HCT116 (cell line): ENCODE measurements around the gene SLC10A7. TPM values are rescaled to one million over a fixed set of nuclear protein-coding genes. Genes with fewer than 3 reads are reported as not detected.

Experiments
- ATAC-seq: fragments of 200-7000 bp; cut with Tn5 transposase; 2 replicates; pipeline ENCODE4 v1.9.1; 2020; ENCODE audit warnings: mild to moderate bottlenecking, moderate library complexity
- BruUV-seq: library from RNA; stranded (reverse); fragments of 400-500 nt; replicated peaks from 2 replicates; lab custom pipeline; 2021; lab: Mats Ljungman, UMichigan
- CTCF ChIA-PET: fragments of 300-600 bp; sonication (Branson Sonifier 250); formaldehyde crosslinking; loops from one replicate; lab custom pipeline; 2021; ENCODE audit warnings: antibody characterized with exemption; lab: Charles Lee
- POLR2A ChIA-PET: fragments of 300-600, 350-600 bp; sonication (Branson Sonifier 250); formaldehyde crosslinking; loops from one replicate; lab custom pipeline; 2021; ENCODE audit warnings: antibody characterized with exemption; lab: Charles Lee
- RAD21 ChIA-PET, 2 experiments: fragments of 300-600 bp; sonication (Branson Sonifier 250); formaldehyde crosslinking; loops; one replicate each; lab custom pipeline; 2023; ENCODE audit warnings: low total read pairs in 2 of 2; ENCODE audit not compliant: uncharacterized antibody in 2 of 2, unreplicated experiment in 2 of 2, low non-redundant PET in 1 of 2; lab: Charles Lee
- DNase-seq: peaks from one replicate; pipeline ENCODE4 v3.0.0-alpha.2; 2010; ENCODE audit warnings: low read depth, low spot score
- H2AFZ ChIP-seq: fragments of 200-600 bp; shearing (Covaris generic), sonication (generic); 2 replicates; pipeline ENCODE4 v1.6.1; 2017; ENCODE audit warnings: low read depth, mixed run types, mixed read lengths, antibody characterized with exemption, low read length; ENCODE audit not compliant: poor library complexity, severe bottlenecking
- H3K27ac ChIP-seq: 2 replicates; pipeline ENCODE4 v1.5.1; 2012; ENCODE audit warnings: low read depth, low read length
- H3K27me3 ChIP-seq: fragments of 200-600 bp; sonication (generic); 2 replicates; pipeline ENCODE4 v1.6.1; 2016; ENCODE audit warnings: mixed run types, low read length, mixed read lengths; ENCODE audit not compliant: insufficient read depth
- H3K36me3 ChIP-seq, 2 experiments: fragments of 200-500 bp in 1 of 2; fragments of 200-600 bp in 1 of 2; sonication (Bioruptor generic) in 1 of 2; sonication (generic) in 1 of 2; 2 replicates each; pipeline versions ENCODE4 v1.5.1 to v1.6.1; 2014 to 2016; ENCODE audit warnings: low read length in 2 of 2, inconsistent platforms in 1 of 2, mixed read lengths in 1 of 2, mixed run types in 1 of 2; ENCODE audit not compliant: insufficient read depth in 2 of 2, control insufficient read depth in 1 of 2
- H3K4me1 ChIP-seq, 2 experiments: fragments of 200-600 bp in 1 of 2; sonication (generic) in 1 of 2; 2 replicates each; pipeline versions ENCODE4 v1.5.1 to v1.6.1; 2012 to 2017; ENCODE audit warnings: low read length in 2 of 2, inconsistent platforms in 1 of 2, mild to moderate bottlenecking in 1 of 2, mixed read lengths in 1 of 2, mixed run types in 1 of 2, moderate library complexity in 1 of 2; ENCODE audit not compliant: insufficient read depth in 2 of 2, control insufficient read depth in 1 of 2
- H3K4me2 ChIP-seq: fragments of 200-600 bp; sonication (generic); 2 replicates; pipeline ENCODE4 v1.6.1; 2017; ENCODE audit warnings: mixed run types, low read length, mixed read lengths
- H3K4me3 ChIP-seq, 2 experiments: fragments of 200-600 bp in 1 of 2; sonication (generic) in 1 of 2; replicated peaks in 1 of 2; 2 replicates each; pipeline ENCODE4 v1.5.1; 2011 to 2016; ENCODE audit warnings: low read length in 2 of 2, control low read depth in 1 of 2, low read depth in 1 of 2, mild to moderate bottlenecking in 1 of 2, mixed read lengths in 1 of 2, mixed run types in 1 of 2
- H3K79me2 ChIP-seq: fragments of 200-600 bp; sonication (generic); 2 replicates; pipeline ENCODE4 v1.6.1; 2017; ENCODE audit warnings: mild to moderate bottlenecking, mixed run types, low read length, moderate library complexity, mixed read lengths; ENCODE audit not compliant: insufficient read depth
- H3K9ac ChIP-seq: fragments of 200-600 bp; sonication (generic); 2 replicates; pipeline ENCODE4 v1.6.1; 2016; ENCODE audit warnings: low read length, mixed read lengths
- H3K9me2 ChIP-seq: fragments of 200-600 bp; sonication (generic), shearing (Covaris generic); 2 replicates; pipeline ENCODE4 v1.6.1; 2017; ENCODE audit warnings: mixed run types, mild to moderate bottlenecking, moderate library complexity; ENCODE audit not compliant: insufficient read depth
- H3K9me3 ChIP-seq, 2 experiments: fragments of 200-500 bp in 1 of 2; fragments of 200-600 bp in 1 of 2; sonication (Bioruptor generic) in 1 of 2; sonication (generic) in 1 of 2; 2 replicates each; pipeline ENCODE4 v1.6.1; 2014 to 2017; ENCODE audit warnings: low read length in 2 of 2, mixed read lengths in 2 of 2, inconsistent platforms in 1 of 2, low read depth in 1 of 2, mild to moderate bottlenecking in 1 of 2, mixed run types in 1 of 2, moderate library complexity in 1 of 2; ENCODE audit not compliant: control insufficient read depth in 1 of 2, insufficient read depth in 1 of 2
- H4K20me1 ChIP-seq: fragments of 200-600 bp; sonication (generic), shearing (Covaris generic); 2 replicates; pipeline ENCODE4 v1.6.1; 2017; ENCODE audit warnings: mixed run types, mild to moderate bottlenecking, moderate library complexity; ENCODE audit not compliant: insufficient read depth
- CEBPB ChIP-seq: IDR thresholded peaks from 2 replicates; pipeline ENCODE4 v1.6.1; 2012; ENCODE audit warnings: low read depth
- EGR1 ChIP-seq: IDR thresholded peaks from 2 replicates; pipeline ENCODE4 v1.6.1; 2012; ENCODE audit warnings: low read depth
- EZH2 ChIP-seq: fragments of 200-600 bp; sonication (generic); IDR thresholded peaks from 2 replicates; pipeline ENCODE4 v1.6.1; 2017; ENCODE audit warnings: antibody characterized with exemption, mixed run types
- JUND ChIP-seq: IDR thresholded peaks from 2 replicates; pipeline ENCODE4 v1.6.1; 2012
- POLR2A ChIP-seq: IDR thresholded peaks from 2 replicates; pipeline ENCODE4 v1.7.0; 2011; ENCODE audit warnings: borderline replicate concordance; ENCODE audit not compliant: insufficient read depth, insufficient read length; ENCODE audit errors: extremely low read depth
- RAD21 ChIP-seq: IDR thresholded peaks from 2 replicates; pipeline ENCODE4 v1.6.1; 2012; ENCODE audit warnings: low read depth, mild to moderate bottlenecking
- SRF ChIP-seq: IDR thresholded peaks from 2 replicates; pipeline ENCODE4 v1.6.1; 2012; ENCODE audit warnings: low read depth
- YY1 ChIP-seq: IDR thresholded peaks from 2 replicates; pipeline ENCODE4 v1.6.1; 2011; ENCODE audit warnings: low read length, low read depth, moderate library complexity, mild to moderate bottlenecking; ENCODE audit not compliant: insufficient replicate concordance; ENCODE audit errors: extremely low read depth
- intact Hi-C: fragments of 100-400 bp; cut with micrococcal nuclease; formaldehyde crosslinking; loops from 2 replicates; pipeline ENCODE4 v1.10.0; 2022
- total RNA-seq: library from RNA; stranded (reverse); gene quantifications from one replicate; pipeline ENCODE4 v1.2.1, GENCODE V29; 2021; ENCODE audit not compliant: unreplicated experiment
- TF ChIP-seq, protein P1 (sequence below), 3 experiments: fragments of 200-600 bp in 1 of 3; sonication (generic) in 1 of 3; IDR thresholded peaks in 2 of 3; conservative IDR thresholded peaks in 1 of 3; 2 replicates each; pipeline ENCODE4 v1.5.1; 2012 to 2017; ENCODE audit warnings: low read depth in 2 of 3, low read length in 2 of 3, antibody characterized with exemption in 1 of 3, borderline replicate concordance in 1 of 3, control low read depth in 1 of 3, mild to moderate bottlenecking in 1 of 3, mixed read lengths in 1 of 3, mixed run types in 1 of 3, moderate library complexity in 1 of 3; ENCODE audit not compliant: insufficient read depth in 1 of 3
- TF ChIP-seq, protein P2 (sequence below): IDR thresholded peaks from 2 replicates; pipeline ENCODE4 v1.6.1; 2011; ENCODE audit warnings: mild to moderate bottlenecking, low read length, moderate library complexity; ENCODE audit not compliant: insufficient replicate concordance; ENCODE audit errors: extremely low read depth

Gene SLC10A7
- total RNA-seq, 1 experiment from 2014 or later, result 5.5 TPM

DNA sequence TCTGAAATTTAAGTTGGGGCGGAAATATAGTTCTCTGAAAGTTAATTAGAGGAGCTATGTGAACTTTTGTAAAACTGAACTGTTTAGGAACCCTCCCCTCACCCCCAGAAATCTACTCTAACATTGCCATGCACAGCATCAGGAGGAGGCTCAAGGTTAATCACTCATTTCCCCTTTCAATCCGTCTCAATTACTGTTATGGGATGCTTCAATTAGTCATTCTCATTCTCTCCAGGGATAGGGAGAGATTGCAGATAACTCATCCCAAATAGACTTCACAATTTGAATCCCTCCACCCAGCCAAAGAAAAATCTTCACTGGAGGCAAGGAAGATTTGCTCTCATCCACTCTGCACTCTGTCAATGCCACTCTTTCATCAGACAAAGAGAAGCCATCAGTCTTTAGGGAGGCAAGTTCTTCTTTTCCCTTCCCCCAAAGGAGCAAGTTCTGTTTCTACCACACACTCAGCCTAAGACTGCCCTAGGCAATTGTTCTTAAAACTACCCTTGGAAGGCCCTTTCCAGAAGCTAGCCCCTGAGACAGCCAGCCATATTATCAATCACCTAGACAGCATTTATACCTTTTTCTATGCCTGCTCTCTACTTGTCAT, 140.4 kb downstream of the SLC10A7 start:
- Histone ChIP-seq H3K9me2 (no peaks in the 10 kb centered on the region), H3K36me3 (no peaks in the 10 kb centered on the region), H3K9me3 (no peaks in the 10 kb centered on the region), H3K4me2 (no peak overlapping the region), H3K9ac (no peak overlapping the region), H2AFZ (no peak overlapping the region), H3K4me3 (no peak overlapping the region), H3K4me1 (no peaks in the 10 kb centered on the region), H3K79me2 (no peaks in the 10 kb centered on the region), H3K27ac (no peak overlapping the region), H4K20me1 (no peaks in the 10 kb centered on the region), H3K27me3 (no peaks in the 10 kb centered on the region)
- ATAC-seq, result no peak
- no peak for TF ChIP-seq EZH2
- TF ChIP-seq, protein P1, sequence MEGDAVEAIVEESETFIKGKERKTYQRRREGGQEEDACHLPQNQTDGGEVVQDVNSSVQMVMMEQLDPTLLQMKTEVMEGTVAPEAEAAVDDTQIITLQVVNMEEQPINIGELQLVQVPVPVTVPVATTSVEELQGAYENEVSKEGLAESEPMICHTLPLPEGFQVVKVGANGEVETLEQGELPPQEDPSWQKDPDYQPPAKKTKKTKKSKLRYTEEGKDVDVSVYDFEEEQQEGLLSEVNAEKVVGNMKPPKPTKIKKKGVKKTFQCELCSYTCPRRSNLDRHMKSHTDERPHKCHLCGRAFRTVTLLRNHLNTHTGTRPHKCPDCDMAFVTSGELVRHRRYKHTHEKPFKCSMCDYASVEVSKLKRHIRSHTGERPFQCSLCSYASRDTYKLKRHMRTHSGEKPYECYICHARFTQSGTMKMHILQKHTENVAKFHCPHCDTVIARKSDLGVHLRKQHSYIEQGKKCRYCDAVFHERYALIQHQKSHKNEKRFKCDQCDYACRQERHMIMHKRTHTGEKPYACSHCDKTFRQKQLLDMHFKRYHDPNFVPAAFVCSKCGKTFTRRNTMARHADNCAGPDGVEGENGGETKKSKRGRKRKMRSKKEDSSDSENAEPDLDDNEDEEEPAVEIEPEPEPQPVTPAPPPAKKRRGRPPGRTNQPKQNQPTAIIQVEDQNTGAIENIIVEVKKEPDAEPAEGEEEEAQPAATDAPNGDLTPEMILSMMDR (IDR thresholded peaks at IDR 0.05 in 2 of 3, conservative IDR thresholded peaks at IDR 0.05 in 1 of 3; ENCODE audit: borderline replicate concordance in 1 of 3, insufficient read depth in 1 of 3, low read depth in 2 of 3, low read length in 2 of 3), result no peak
- TF ChIP-seq, protein P2, sequence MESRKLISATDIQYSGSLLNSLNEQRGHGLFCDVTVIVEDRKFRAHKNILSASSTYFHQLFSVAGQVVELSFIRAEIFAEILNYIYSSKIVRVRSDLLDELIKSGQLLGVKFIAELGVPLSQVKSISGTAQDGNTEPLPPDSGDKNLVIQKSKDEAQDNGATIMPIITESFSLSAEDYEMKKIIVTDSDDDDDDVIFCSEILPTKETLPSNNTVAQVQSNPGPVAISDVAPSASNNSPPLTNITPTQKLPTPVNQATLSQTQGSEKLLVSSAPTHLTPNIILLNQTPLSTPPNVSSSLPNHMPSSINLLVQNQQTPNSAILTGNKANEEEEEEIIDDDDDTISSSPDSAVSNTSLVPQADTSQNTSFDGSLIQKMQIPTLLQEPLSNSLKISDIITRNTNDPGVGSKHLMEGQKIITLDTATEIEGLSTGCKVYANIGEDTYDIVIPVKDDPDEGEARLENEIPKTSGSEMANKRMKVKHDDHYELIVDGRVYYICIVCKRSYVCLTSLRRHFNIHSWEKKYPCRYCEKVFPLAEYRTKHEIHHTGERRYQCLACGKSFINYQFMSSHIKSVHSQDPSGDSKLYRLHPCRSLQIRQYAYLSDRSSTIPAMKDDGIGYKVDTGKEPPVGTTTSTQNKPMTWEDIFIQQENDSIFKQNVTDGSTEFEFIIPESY, result no peak
- TF ChIP-seq YY1, result no peak
- TF ChIP-seq CEBPB, result no peak
- no peak for TF ChIP-seq SRF
- TF ChIP-seq POLR2A, result no peak
- TF ChIP-seq RAD21, result no peak
- TF ChIP-seq JUND, result no peak
- TF ChIP-seq EGR1, result no peak
- CTCF ChIA-PET, result no interaction called here
- POLR2A ChIA-PET, result no interaction called here
- BruUV-seq, result no TSS peak
- intact Hi-C loops, result no loop called here
- no peak for DNase-seq
- RAD21 ChIA-PET, result no interaction called here
